ENCODE measurements around the gene ZNF503. TPM values are rescaled to one million over a fixed set of nuclear protein-coding genes. Genes with fewer than 3 reads are reported as not detected.
A peak's percentile ranks its signal among the peaks of the same experiment; 100 is the strongest.

ZNF503 gene
- total RNA-seq, 2 experiments from 2014 or later: 0.38 to 0.47 TPM

- ATAC-seq (ENCODE audit: poor library complexity): no peak
- intact Hi-C loops (cut with DNase I, micrococcal nuclease): no loop called here
- no peaks in the 10 kb centered on the region for H3K9me3 Mint-ChIP-seq
- H3K27ac ChIP-seq (ENCODE audit: low read depth in 1 of 2, low read length in 2 of 2): no peak within 1 kb of the TSS
- H3K27me3 ChIP-seq (ENCODE audit: control insufficient read depth in 1 of 2, insufficient read depth in 2 of 2, low read length in 2 of 2): peaks cover 40 to 50% of the 10 kb centered on the region in 2 experiments
- peak within 1 kb of the TSS; percentile 33 for H3K4me3 ChIP-seq (ENCODE audit: low read length)
- H3K4me1 ChIP-seq (ENCODE audit: insufficient read depth, low read length): peaks cover 3% of the 10 kb centered on the region
- H3K36me3 ChIP-seq (ENCODE audit: insufficient read depth, low read length): no peaks in the 10 kb centered on the region
- peaks cover 7% of the 10 kb centered on the region for H3K4me1 Mint-ChIP-seq (ENCODE audit: low read depth)
- H3K27me3 Mint-ChIP-seq: peaks cover 67% of the 10 kb centered on the region
- TF ChIP-seq CTCF (IDR thresholded peaks at IDR 0.05): no peak
- H3K36me3 Mint-ChIP-seq (ENCODE audit: low read depth): no peaks in the 10 kb centered on the region
- ChIA-PET POLR2A (no interaction called here), CTCF (no interaction called here)
- DNase-seq: peak in 2 of 14 experiments; percentile 39 to 44
- H3K4me3 Mint-ChIP-seq: no peak within 1 kb of the TSS
- H3K9me3 ChIP-seq (ENCODE audit: control insufficient read depth in 1 of 2, insufficient read depth in 1 of 2, low read length in 2 of 2): no peaks in the 10 kb centered on the region
- no peak within 1 kb of the TSS for H3K27ac Mint-ChIP-seq
Observed at GRCh38 chr10:75431180-75432111, 29.9 kb upstream of the ZNF503 start, which contains the start of gene LRMDA. TSS of gene LRMDA (plus strand) at chr10:75431624.

- H3K4me1 ChIP-seq (ENCODE audit: insufficient read depth, low read length): peaks cover 3% of the 10 kb centered on the region
- H3K27me3 ChIP-seq (ENCODE audit: control insufficient read depth in 1 of 2, insufficient read depth in 2 of 2, low read length in 2 of 2): peaks cover 40 to 42% of the 10 kb centered on the region in 2 experiments
- no peak for ATAC-seq (ENCODE audit: poor library complexity)
- POLR2A ChIA-PET: no interaction called here
- H3K27ac ChIP-seq (ENCODE audit: low read depth in 1 of 2, low read length in 2 of 2): no peak overlapping the region
- Mint-ChIP-seq H3K36me3 (ENCODE audit: low read depth) (no peaks in the 10 kb centered on the region), H3K27ac (no peak overlapping the region), H3K4me3 (no peak overlapping the region), H3K9me3 (no peaks in the 10 kb centered on the region), H3K4me1 (ENCODE audit: low read depth) (peaks cover 7% of the 10 kb centered on the region), H3K27me3 (peaks cover 62% of the 10 kb centered on the region)
- CTCF ChIA-PET: no interaction called here
- TF ChIP-seq CTCF (IDR thresholded peaks at IDR 0.05): no peak
- H3K9me3 ChIP-seq (ENCODE audit: control insufficient read depth in 1 of 2, insufficient read depth in 1 of 2, low read length in 2 of 2): no peaks in the 10 kb centered on the region
- intact Hi-C loops (cut with DNase I, micrococcal nuclease): no loop called here
- H3K4me3 ChIP-seq (ENCODE audit: low read length): no peak overlapping the region
- H3K36me3 ChIP-seq (ENCODE audit: insufficient read depth, low read length): no peaks in the 10 kb centered on the region
- DNase-seq: peak in 2 of 14 experiments; percentile 40 to 44
Observed at GRCh38 chr10:75430000-75430763, 28.6 kb upstream of the ZNF503 start.

- H3K27ac ChIP-seq (ENCODE audit: low read depth in 1 of 2, low read length in 2 of 2): no peak overlapping the region
- no peak overlapping the region for H3K4me3 ChIP-seq (ENCODE audit: low read length)
- H3K4me1 ChIP-seq (ENCODE audit: insufficient read depth, low read length): peaks cover 3% of the 10 kb centered on the region
- Mint-ChIP-seq H3K9me3 (no peaks in the 10 kb centered on the region), H3K27me3 (peaks cover 56% of the 10 kb centered on the region), H3K4me3 (no peak overlapping the region), H3K4me1 (ENCODE audit: low read depth) (peaks cover 7% of the 10 kb centered on the region), H3K27ac (no peak overlapping the region), H3K36me3 (ENCODE audit: low read depth) (no peaks in the 10 kb centered on the region)
- ChIA-PET CTCF (no interaction called here), POLR2A (no interaction called here)
- no peaks in the 10 kb centered on the region for H3K9me3 ChIP-seq (ENCODE audit: control insufficient read depth in 1 of 2, insufficient read depth in 1 of 2, low read length in 2 of 2)
- no peak for TF ChIP-seq CTCF (IDR thresholded peaks at IDR 0.05)
- H3K36me3 ChIP-seq (ENCODE audit: insufficient read depth, low read length): no peaks in the 10 kb centered on the region
- intact Hi-C loops (cut with DNase I, micrococcal nuclease): no loop called here
- H3K27me3 ChIP-seq (ENCODE audit: control insufficient read depth in 1 of 2, insufficient read depth in 2 of 2, low read length in 2 of 2): peaks cover 40% of the 10 kb centered on the region in 2 experiments
- DNase-seq: no peak
- ATAC-seq (ENCODE audit: poor library complexity): no peak
Observed at GRCh38 chr10:75429159-75429827, 27.7 kb upstream of the ZNF503 start.

All from CD4-positive, alpha-beta T cell (primary cell).